Gastroesophageal sphincter (tissue), 4 donors: ENCODE results near the gene P4HTM. TPM values are rescaled to one million over a fixed set of nuclear protein-coding genes. Genes with fewer than 3 reads are reported as not detected.

Source experiments
- ATAC-seq: fragments of 150-250 bp; one replicate; pipeline ENCODE4 v1.9.1; 2016; ENCODE audit warnings: mild to moderate bottlenecking, moderate library complexity
- H3K27ac ChIP-seq, 4 donors: fragments of 200-600 bp; sonication (generic) in 3 of 4; 1 replicate in 3 of 4; 2 replicates in 1 of 4; pipeline ENCODE4 v1.5.1; 2016 to 2019
- H3K27me3 ChIP-seq: fragments of 200-600 bp; sonication (generic); one replicate; pipeline ENCODE4 v1.5.1; 2019
- H3K36me3 ChIP-seq, 2 donors: fragments of 200-600 bp; sonication (generic); one replicate each; pipeline ENCODE4 v1.5.1; 2019; ENCODE audit warnings: control low read depth in 1 of 2
- H3K4me1 ChIP-seq, 3 donors: fragments of 200-600 bp; sonication (generic); 1 replicate in 2 of 3; 2 replicates in 1 of 3; pipeline ENCODE4 v1.5.1; 2016 to 2019; ENCODE audit warnings: control low read depth in 2 of 3
- H3K4me3 ChIP-seq, 2 donors: fragments of 200-600 bp; sonication (generic); one replicate each; pipeline ENCODE4 v1.5.1; 2019; ENCODE audit warnings: mild to moderate bottlenecking in 1 of 2, moderate library complexity in 1 of 2
- H3K9me3 ChIP-seq, 3 donors: fragments of 200-600 bp; sonication (generic); one replicate each; pipeline ENCODE4 v1.5.1; 2017 to 2019; ENCODE audit warnings: control low read depth in 2 of 3
- CTCF ChIP-seq, 4 experiments: fragments of 200-600 bp in 2 of 4; fragments of 450-650 bp in 2 of 4; sonication (generic) in 1 of 4; IDR thresholded peaks; one replicate each; pipeline ENCODE4 v1.5.1; 2017 to 2019; ENCODE audit warnings: antibody characterized with exemption in 4 of 4, mild to moderate bottlenecking in 2 of 4, moderate library complexity in 2 of 4
- EP300 ChIP-seq: sonication (generic); formaldehyde crosslinking; IDR thresholded peaks from one replicate; pipeline ENCODE4 v1.6.1; 2017; ENCODE audit warnings: antibody characterized with exemption, mild to moderate bottlenecking
- POLR2A ChIP-seq, 2 donors: fragments of 450-650 bp; IDR thresholded peaks; one replicate each; pipeline ENCODE4 v1.6.1; 2017; ENCODE audit warnings: antibody characterized with exemption in 2 of 2, mild to moderate bottlenecking in 2 of 2, moderate library complexity in 1 of 2
- POLR2AphosphoS5 ChIP-seq: sonication (generic); formaldehyde crosslinking; IDR thresholded peaks from one replicate; pipeline ENCODE4 v1.6.1; 2017; ENCODE audit warnings: antibody characterized with exemption
- WGBS, 2 donors: methylation state at CpG; one replicate each; pipeline ENCODE4 v1.1.5; 2018; ENCODE audit warnings: low coverage in 1 of 2; 5-methylcytosine and 5-hydroxymethylcytosine counted together
- total RNA-seq, 4 donors: library from RNA; depleted of rRNA; stranded (reverse); fragments of >200 nt; gene quantifications; one replicate each; pipeline ENCODE4 v1.1.0, GENCODE V29; 2016

Gene P4HTM
- total RNA-seq, 4 donors from 2014 or later = 29.1 to 38.9 (median 35.2) TPM

GRCh38 chr3:49022688-49023171 lies 32.7 kb downstream of the P4HTM start:
- TF ChIP-seq POLR2A (IDR thresholded peaks at IDR 0.05) (no peak), POLR2AphosphoS5 (no peak), CTCF (IDR thresholded peaks at IDR 0.05) (no peak), EP300 (no peak)
- 0 to 24% methylated on average over 1 to 3 of the region's 12 CpGs for WGBS, 2 donors
- Histone ChIP-seq H3K27ac (peak overlapping the region; percentile 98 to 100 (median 100)), H3K27me3 (no peaks in the 10 kb centered on the region), H3K4me3 (peak overlapping the region; percentile 52 to 96), H3K4me1 (peaks cover 0 to 73% (median 22%) of the 10 kb centered on the region in 3 donors), H3K36me3 (peaks cover 0 to 49% of the 10 kb centered on the region in 2 donors), H3K9me3 (no peaks in the 10 kb centered on the region)
- no peak for ATAC-seq

- no peaks in the 10 kb centered on the region for H3K9me3 ChIP-seq
- H3K27me3 ChIP-seq = no peaks in the 10 kb centered on the region
- no peak for ATAC-seq
- H3K4me3 ChIP-seq = no peak overlapping the region
- peaks cover 0 to 49% of the 10 kb centered on the region in 2 donors for H3K36me3 ChIP-seq
- H3K4me1 ChIP-seq = peaks cover 0 to 78% (median 29%) of the 10 kb centered on the region in 3 donors
- TF ChIP-seq CTCF (IDR thresholded peaks at IDR 0.05) (no peak), POLR2A (IDR thresholded peaks at IDR 0.05) (no peak), POLR2AphosphoS5 (no peak), EP300 (no peak)
- H3K27ac ChIP-seq = no peak overlapping the region
- 63% methylated on average over 2 of the region's 4 CpGs; no CpG with 5 or more reads in 1 of the 2 donors for WGBS, 2 donors
Measured at GRCh38 chr3:49023775-49024174, 33.7 kb downstream of the P4HTM start.

GRCh38 chr3:49024449-49024848 lies 34.4 kb downstream of the P4HTM start:
- H3K27ac ChIP-seq = no peak overlapping the region
- peaks cover 0 to 76% (median 24%) of the 10 kb centered on the region in 3 donors for H3K4me1 ChIP-seq
- no peak for ATAC-seq
- H3K4me3 ChIP-seq = no peak overlapping the region
- no peaks in the 10 kb centered on the region for H3K9me3 ChIP-seq
- no peak for TF ChIP-seq EP300
- TF ChIP-seq POLR2A (IDR thresholded peaks at IDR 0.05) = no peak
- no peak for TF ChIP-seq POLR2AphosphoS5
- TF ChIP-seq CTCF (IDR thresholded peaks at IDR 0.05) = no peak
- H3K36me3 ChIP-seq = peaks cover 0 to 49% of the 10 kb centered on the region in 2 donors
- WGBS, 2 donors = 60 to 100% methylated on average over 1 to 3 of the region's 5 CpGs
- no peaks in the 10 kb centered on the region for H3K27me3 ChIP-seq

- Histone ChIP-seq H3K4me1 (peaks cover 0 to 75% (median 20%) of the 10 kb centered on the region in 3 donors), H3K27ac (no peak overlapping the region), H3K27me3 (no peaks in the 10 kb centered on the region), H3K36me3 (peaks cover 0 to 52% of the 10 kb centered on the region in 2 donors), H3K9me3 (no peaks in the 10 kb centered on the region), H3K4me3 (no peak overlapping the region)
- WGBS, 2 donors = no CpG with 5 or more reads among the region's 13 CpGs
- no peak for ATAC-seq
- no peak for TF ChIP-seq POLR2AphosphoS5
- no peak for TF ChIP-seq EP300
- no peak for TF ChIP-seq CTCF (IDR thresholded peaks at IDR 0.05)
- no peak for TF ChIP-seq POLR2A (IDR thresholded peaks at IDR 0.05)
Measured at GRCh38 chr3:49025005-49025792, 35.2 kb downstream of the P4HTM start.
